Measurements from ENCODE around the gene LAMA1. TPM values are rescaled to one million over a fixed set of nuclear protein-coding genes. Genes with fewer than 3 reads are reported as not detected.

The LAMA1 gene
- total RNA-seq, 1 experiment from 2014 or later: not detected

- Histone ChIP-seq H3K36me3 (ENCODE audit: low read depth, low read length) (no peaks in the 10 kb centered on the region), H3K79me2 (ENCODE audit: low read length) (no peaks in the 10 kb centered on the region), H3K27me3 (ENCODE audit: low read length) (peaks cover 25% of the 10 kb centered on the region), H3K9ac (ENCODE audit: low read length) (no peak overlapping the region), H3K4me2 (ENCODE audit: low read length) (peak overlapping the region; percentile 69), H3K27ac (ENCODE audit: low read length) (0 out of 2 replicates have a peak overlapping the region, but pooled peaks have one; percentile 16), H3K4me3 (ENCODE audit: low read length) (peak overlapping the region; percentile 48; the same call in 1 of the 2 replicates), H4K20me1 (ENCODE audit: low read length) (no peaks in the 10 kb centered on the region), H3F3A (ENCODE audit: low read length, unreplicated experiment) (no peaks in the 10 kb centered on the region), H2AFZ (ENCODE audit: low read length) (no peak overlapping the region), H3K9me2 (replicated peaks; ENCODE audit: low read length) (no peaks in the 10 kb centered on the region), H3K4me1 (ENCODE audit: insufficient read depth, low read length) (no peaks in the 10 kb centered on the region; the same call in 1 of the 2 replicates), H3K9me3 (ENCODE audit: low read length) (no peaks in the 10 kb centered on the region)
- intact Hi-C loops (cut with micrococcal nuclease): no loop called here
- ChIA-PET POLR2A (ENCODE audit: unreplicated experiment) (no interaction called here), CTCF (interaction anchor here (0.7 kb wide), 1 partner anchor 1537 kb away, joined by 4 read pairs; no protein-coding TSS in a partner anchor)
- no TSS peak for BruUV-seq (replicated peaks)
- no peak for ATAC-seq
- DNase-seq: no peak
- no peak for TF ChIP-seq CTCF (conservative IDR thresholded peaks at IDR 0.05; ENCODE audit: low read depth, low read length)
- TF ChIP-seq EZH2phosphoT487 (IDR thresholded peaks at IDR 0.05; ENCODE audit: borderline replicate concordance, low read length): no peak
- TF ChIP-seq EZH2 (IDR thresholded peaks at IDR 0.05; ENCODE audit: low read length, unreplicated experiment): no peak
These were observed 123.4 kb downstream of the LAMA1 start for GRCh38 chr18:6994056-6994770.

GRCh38 chr18:6992761-6993160 is 124.8 kb downstream of the LAMA1 start:
- H3K9me3 ChIP-seq (ENCODE audit: low read length): no peaks in the 10 kb centered on the region
- no peaks in the 10 kb centered on the region for H3K9me2 ChIP-seq (replicated peaks; ENCODE audit: low read length)
- H2AFZ ChIP-seq (ENCODE audit: low read length): no peak overlapping the region
- H3K27me3 ChIP-seq (ENCODE audit: low read length): peaks cover 38% of the 10 kb centered on the region
- no peaks in the 10 kb centered on the region for H3F3A ChIP-seq (ENCODE audit: low read length, unreplicated experiment)
- H3K36me3 ChIP-seq (ENCODE audit: low read depth, low read length): no peaks in the 10 kb centered on the region
- no peak overlapping the region for H3K9ac ChIP-seq (ENCODE audit: low read length)
- BruUV-seq (replicated peaks): no TSS peak
- ChIA-PET POLR2A (ENCODE audit: unreplicated experiment) (no interaction called here), CTCF (no interaction called here)
- TF ChIP-seq CTCF (conservative IDR thresholded peaks at IDR 0.05; ENCODE audit: low read depth, low read length) (no peak), EZH2phosphoT487 (IDR thresholded peaks at IDR 0.05; ENCODE audit: borderline replicate concordance, low read length) (no peak), EZH2 (IDR thresholded peaks at IDR 0.05; ENCODE audit: low read length, unreplicated experiment) (no peak)
- no peak overlapping the region for H3K27ac ChIP-seq (ENCODE audit: low read length)
- ATAC-seq (no peak), DNase-seq (no peak)
- H4K20me1 ChIP-seq (ENCODE audit: low read length): no peaks in the 10 kb centered on the region
- H3K4me3 ChIP-seq (ENCODE audit: low read length): no peak overlapping the region
- intact Hi-C loops (cut with micrococcal nuclease): no loop called here
- H3K4me1 ChIP-seq (ENCODE audit: insufficient read depth, low read length): no peaks in the 10 kb centered on the region; the same call in 1 of the 2 replicates
- no peak overlapping the region for H3K4me2 ChIP-seq (ENCODE audit: low read length)
- no peaks in the 10 kb centered on the region for H3K79me2 ChIP-seq (ENCODE audit: low read length)

- intact Hi-C loops (cut with micrococcal nuclease): no loop called here
- POLR2A ChIA-PET (ENCODE audit: unreplicated experiment): interaction anchor here (0.6 to 0.7 kb wide), 2 partner anchors 40 to 975 kb away, joined by 3 read pairs; no protein-coding TSS in a partner anchor
- no TSS peak for BruUV-seq (replicated peaks)
These were observed 134.2 kb downstream of the LAMA1 start for GRCh38 chr18:6983366-6983765.

More at GRCh38 chr18:6983366-6983765, 134.2 kb downstream of the LAMA1 start:
- DNase-seq: no peak
- Histone ChIP-seq H3K9me2 (replicated peaks; ENCODE audit: low read length) (no peaks in the 10 kb centered on the region), H3F3A (ENCODE audit: low read length, unreplicated experiment) (no peaks in the 10 kb centered on the region), H3K27ac (ENCODE audit: low read length) (no peak overlapping the region), H3K79me2 (ENCODE audit: low read length) (no peaks in the 10 kb centered on the region), H3K4me1 (ENCODE audit: insufficient read depth, low read length) (no peaks in the 10 kb centered on the region), H3K9ac (ENCODE audit: low read length) (no peak overlapping the region), H3K4me3 (ENCODE audit: low read length) (no peak overlapping the region), H3K4me2 (ENCODE audit: low read length) (no peak overlapping the region), H4K20me1 (ENCODE audit: low read length) (no peaks in the 10 kb centered on the region), H3K36me3 (ENCODE audit: low read depth, low read length) (no peaks in the 10 kb centered on the region), H3K9me3 (ENCODE audit: low read length) (no peaks in the 10 kb centered on the region), H2AFZ (ENCODE audit: low read length) (no peak overlapping the region), H3K27me3 (ENCODE audit: low read length) (peaks cover 75% of the 10 kb centered on the region)
- ATAC-seq: no peak
- CTCF ChIA-PET: no interaction called here
- TF ChIP-seq CTCF (conservative IDR thresholded peaks at IDR 0.05; ENCODE audit: low read depth, low read length): no peak
- TF ChIP-seq EZH2 (IDR thresholded peaks at IDR 0.05; ENCODE audit: low read length, unreplicated experiment): no peak
- TF ChIP-seq EZH2phosphoT487 (IDR thresholded peaks at IDR 0.05; ENCODE audit: borderline replicate concordance, low read length): no peak
